Right renal pelvis (tissue), 4 donors: ENCODE measurements around the gene ADAMTS3. TPM values are rescaled to one million over a fixed set of nuclear protein-coding genes. Genes with fewer than 3 reads are reported as not detected.

Experiments used
- DNase-seq, 4 donors: peaks; one replicate each; pipeline ENCODE4 v3.0.0-alpha.2; 2013; ENCODE audit warnings: low read depth in 4 of 4, low spot score in 3 of 4, missing footprints in 1 of 4
- polyA plus RNA-seq, 4 donors: library from polyadenylated mRNA; unstranded; fragments of 120-200 nt; gene quantifications; one replicate each; pipeline ENCODE4 v1.2.1, GENCODE V29; 2013; ENCODE audit not compliant: insufficient read length in 4 of 4

ADAMTS3 gene
- polyA plus RNA-seq, 4 donors: 9.6 to 12.5 (median 9.8) TPM

DNA sequence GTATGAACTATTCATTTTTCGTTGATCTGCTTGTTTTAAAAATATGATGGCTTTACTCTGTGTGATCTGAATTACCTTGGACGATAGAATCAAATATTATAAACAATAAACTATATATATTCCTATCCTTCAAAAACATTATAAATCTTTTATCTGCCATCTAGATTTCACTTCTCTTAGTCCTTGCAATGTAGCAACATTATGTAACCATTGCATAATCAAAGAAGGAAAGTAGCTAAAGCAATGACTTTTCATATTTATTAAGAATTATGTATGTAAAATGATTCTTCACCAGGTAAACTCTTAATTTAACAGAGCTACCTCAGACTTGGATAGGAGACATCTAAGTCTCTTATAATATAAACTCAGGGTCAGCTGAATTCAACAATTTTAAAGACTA lies 210.5 kb downstream of the ADAMTS3 start:
- no peak for DNase-seq

DNA sequence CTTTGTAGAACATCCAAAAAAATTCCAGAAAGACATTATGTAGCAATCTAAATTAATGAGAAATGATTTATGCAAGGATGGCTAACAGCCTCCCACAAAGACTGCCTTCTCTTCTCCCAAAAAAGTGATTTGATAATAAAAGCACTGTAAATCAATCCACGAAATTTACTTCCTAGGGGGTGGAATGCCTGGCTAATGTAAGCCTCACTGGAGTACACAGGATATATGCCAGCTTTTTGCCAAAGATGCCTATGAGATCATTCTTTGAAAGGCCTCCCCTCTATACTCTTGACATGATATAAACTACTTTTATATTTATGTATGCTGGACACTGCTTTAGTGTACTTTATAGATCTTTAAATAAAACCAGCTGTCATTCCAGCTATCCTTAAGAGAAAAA lies 211.1 kb downstream of the ADAMTS3 start:
- no peak for DNase-seq

DNA sequence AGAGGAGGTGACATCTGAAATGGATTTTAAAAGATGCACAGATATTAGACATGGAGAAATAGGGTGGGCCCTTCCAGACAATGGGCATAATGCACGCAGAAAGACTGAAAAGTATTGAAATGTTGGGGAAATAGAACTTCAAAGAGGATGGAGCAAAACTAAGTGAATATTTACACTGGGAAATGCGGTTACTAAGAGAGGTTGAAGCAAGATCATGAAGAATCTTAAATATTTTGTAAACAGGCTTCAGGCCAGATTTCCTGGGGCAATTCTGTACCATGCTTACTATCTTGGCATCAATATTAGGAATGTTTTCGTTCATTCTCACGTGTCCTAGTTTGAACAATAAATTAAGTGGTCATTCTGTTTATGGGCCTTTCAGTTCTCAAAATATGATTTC lies 216.3 kb downstream of the ADAMTS3 start:
- DNase-seq: no peak

DNA sequence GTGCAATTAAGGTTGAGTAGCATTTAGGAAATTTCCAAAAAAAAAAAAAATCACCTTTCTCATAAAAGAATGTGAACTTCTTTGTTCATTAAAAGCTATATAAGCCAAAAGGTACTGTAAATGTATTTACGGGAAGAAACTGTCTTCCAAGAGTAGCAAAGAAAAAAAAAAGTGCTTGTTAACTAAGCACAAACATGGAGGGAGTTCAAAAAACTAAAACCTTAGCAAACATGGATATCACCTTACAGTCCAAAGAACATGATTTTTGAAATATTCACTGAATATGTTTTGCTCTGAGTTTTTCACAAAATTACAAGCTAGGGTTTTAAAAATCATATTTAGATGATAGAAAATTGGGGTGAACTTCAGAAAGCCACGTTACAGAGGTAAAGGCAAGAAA lies 217.5 kb downstream of the ADAMTS3 start:
- DNase-seq: no peak

DNA sequence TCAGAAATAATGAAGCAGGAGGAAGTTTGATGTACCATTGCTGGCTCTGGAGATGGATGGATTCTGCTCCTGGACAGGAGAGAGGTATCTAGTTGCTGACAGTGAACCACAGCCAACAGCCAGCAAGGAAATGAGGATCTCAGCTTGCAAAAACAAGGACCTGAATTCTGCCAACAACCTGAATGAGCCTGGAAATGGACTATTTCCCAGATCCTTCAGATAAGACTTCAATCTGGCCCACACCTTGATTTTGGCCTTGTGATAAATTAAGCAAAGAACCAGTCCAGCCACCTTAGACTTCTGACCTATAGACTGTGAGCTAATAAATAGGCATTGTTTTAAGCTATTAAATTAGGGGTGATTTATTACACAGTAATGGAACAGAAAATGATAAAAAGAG lies 220.3 kb downstream of the ADAMTS3 start:
- DNase-seq: no peak

DNA sequence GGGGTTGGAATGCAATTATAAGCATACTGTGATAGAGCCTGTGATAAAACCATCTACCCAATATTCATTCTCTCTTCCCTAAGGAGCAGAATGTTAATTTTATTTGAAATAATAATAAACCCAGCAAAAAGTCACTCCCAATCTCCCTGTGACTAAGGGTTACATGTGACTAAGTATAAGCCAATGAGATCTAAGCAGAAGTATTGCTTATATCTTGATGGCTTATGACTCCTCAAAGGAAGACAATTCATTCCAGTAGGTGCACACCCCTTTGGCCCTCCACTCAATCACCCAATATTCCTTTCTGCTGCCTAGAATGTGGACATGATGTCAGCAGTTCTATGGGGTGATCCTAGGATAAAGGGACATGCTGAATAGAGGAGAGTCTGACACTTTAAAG lies 224.6 kb downstream of the ADAMTS3 start:
- no peak for DNase-seq

DNA sequence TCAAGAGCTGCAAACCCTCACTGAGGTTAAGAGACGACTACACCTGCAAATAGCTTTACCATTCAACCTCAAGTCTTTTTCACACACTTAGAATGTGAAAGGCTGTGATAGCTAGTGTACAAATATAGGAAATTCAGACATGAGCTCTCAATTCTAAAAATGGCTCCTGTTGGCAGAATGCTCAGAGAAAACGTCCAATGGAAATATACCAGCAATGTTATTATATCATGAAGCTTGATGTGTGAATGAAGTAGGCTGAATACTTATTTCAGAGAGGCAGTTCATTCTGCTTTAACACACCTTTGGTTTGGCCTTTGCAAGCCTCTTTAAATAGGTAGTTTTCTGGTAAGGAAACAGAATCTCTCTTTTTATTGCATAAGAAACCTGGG lies 227.6 kb downstream of the ADAMTS3 start:
- no peak for DNase-seq

DNA sequence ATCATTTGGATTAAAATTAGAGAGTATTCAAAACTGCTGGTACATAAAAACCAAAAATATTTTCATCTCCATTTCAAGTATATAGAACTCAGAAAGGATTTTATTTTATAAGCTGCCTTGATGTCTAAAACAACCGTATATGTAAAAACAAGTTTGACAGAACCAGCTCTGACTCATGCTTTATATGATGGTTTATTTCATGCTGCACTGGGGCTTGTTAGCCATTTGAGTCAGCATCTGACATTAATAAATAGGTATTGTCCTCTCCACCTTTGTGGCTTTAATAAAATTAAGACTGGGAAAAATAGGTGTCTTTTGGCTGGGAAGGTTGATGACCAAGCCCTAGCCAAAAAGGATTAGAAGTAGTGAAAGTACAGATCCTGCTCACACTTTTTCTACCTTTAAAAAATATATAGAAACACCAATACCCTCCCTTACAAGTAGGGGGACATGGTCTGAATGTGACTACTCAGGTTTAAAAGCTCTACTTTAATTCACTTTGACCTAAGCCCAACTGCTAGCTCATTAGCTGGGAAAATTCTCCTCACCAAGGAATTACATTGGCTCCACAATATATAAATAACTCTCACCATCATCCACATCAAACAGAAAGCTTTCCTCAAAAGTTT lies 228.1 kb downstream of the ADAMTS3 start:
- no peak for DNase-seq

DNA sequence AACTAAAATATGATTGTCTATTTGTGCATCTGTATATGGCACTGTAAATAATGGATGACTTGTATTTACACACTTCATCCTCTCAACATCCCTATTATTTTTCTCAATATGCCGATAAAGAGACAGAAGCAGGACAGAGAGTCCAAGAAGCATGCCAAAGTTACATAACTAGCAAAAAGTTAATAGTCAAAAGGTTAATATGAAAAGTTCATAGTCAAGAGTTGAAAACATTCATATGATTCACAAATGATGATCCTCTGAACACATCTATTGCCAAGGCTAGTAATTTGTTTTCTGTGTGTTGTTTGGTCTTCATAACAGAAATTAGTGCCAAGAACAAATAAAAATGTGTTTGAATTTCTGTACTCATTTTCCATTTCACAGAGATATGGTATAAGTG lies 231.0 kb downstream of the ADAMTS3 start:
- no peak for DNase-seq

DNA sequence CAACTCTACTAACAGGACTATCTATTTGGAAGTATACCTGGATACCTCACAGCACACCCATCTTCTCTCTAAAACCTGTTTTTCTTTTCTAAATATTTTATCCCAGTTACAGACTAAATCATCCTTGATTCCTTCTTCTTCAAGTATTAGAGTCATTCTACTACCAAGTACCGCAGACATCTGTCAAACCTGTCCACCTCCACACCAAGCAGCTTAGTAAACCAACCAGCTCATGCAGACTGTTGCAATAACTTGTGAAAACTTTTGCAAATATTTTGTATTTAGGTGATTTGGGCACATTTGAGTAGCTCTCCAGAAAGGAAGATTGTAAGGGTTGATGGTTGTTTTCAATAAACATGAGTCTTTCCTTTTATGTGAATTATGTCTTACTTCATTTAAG lies 238.6 kb downstream of the ADAMTS3 start:
- no peak for DNase-seq

DNA sequence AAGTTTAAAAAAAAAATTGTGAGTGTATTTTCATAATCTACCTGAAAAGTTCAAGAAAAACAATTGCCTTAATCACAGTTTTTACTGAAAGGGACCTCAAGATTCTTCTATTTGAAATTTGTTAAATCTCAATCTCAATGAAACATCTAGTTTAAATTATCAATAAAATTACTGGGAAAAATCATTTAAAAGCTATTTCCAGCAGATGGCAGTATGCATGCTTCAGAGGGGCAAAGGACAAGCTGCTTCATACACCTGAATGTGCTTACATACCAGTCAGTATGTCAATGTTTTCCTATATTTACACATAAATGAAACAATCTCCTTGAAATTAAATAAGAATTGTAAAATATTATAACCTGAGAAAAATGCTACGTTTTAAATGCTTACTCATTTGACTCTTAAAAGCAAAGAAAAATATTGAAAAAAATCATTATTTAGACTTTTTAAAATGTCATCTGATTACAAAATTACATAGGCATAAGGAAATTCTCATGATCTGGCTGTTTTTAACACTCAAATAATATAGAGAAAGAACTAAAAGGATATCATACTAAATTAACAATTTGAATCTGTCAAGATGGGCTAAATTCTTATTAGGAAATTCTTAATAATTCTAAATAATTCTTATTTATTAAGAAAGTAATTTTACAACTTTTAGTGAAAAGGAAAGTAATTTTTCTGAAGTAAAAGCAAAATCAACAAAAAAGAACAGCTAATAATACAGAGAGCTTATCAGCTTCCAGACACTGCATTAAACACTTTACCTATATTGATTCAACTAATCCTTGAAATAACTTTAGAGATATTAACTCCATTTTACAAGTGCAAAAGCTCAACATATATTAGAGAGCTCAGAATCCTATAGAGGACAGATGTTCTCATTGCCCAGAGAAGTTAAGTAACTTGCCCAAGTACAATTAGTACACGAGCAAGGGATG lies 242.1 kb downstream of the ADAMTS3 start:
- no peak for DNase-seq

DNA sequence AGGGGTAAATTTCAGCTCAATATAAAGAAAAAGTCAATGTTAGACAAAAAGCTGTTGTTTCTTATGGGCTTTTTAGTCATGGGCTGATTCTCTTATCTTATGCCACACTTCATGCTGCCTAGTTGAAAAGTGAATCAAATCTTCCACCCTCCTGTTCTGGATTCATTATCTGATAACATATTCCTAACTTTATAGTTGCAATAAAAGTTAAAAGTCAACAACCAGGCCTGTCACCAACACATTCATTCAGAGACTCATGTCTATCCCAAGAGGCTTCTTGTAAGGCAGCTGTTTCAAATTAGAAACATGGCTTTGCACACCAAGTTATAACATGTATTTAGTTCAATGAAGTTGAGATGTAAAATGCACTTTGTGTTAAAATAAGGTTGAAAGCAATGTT lies 243.8 kb downstream of the ADAMTS3 start:
- DNase-seq: no peak

DNA sequence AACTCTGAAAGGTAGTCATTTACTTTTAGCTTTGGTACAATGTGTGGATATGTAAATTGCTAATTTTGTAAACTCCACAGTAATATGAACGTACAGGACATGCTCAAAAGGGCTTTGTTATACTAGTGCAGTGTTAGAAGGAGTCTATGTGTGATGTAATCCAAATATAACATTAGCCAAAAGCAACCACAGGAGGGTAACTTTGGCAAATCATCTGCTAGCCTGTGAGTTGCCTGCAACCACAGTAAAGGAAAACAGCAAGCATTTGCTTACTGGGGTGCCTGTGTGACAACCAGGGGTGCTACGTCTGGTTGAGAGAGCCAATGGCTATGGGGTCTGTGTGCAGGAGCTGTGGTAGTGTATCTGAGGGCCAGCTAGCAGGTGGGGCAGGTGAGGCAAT lies 245.8 kb downstream of the ADAMTS3 start:
- DNase-seq: no peak

DNA sequence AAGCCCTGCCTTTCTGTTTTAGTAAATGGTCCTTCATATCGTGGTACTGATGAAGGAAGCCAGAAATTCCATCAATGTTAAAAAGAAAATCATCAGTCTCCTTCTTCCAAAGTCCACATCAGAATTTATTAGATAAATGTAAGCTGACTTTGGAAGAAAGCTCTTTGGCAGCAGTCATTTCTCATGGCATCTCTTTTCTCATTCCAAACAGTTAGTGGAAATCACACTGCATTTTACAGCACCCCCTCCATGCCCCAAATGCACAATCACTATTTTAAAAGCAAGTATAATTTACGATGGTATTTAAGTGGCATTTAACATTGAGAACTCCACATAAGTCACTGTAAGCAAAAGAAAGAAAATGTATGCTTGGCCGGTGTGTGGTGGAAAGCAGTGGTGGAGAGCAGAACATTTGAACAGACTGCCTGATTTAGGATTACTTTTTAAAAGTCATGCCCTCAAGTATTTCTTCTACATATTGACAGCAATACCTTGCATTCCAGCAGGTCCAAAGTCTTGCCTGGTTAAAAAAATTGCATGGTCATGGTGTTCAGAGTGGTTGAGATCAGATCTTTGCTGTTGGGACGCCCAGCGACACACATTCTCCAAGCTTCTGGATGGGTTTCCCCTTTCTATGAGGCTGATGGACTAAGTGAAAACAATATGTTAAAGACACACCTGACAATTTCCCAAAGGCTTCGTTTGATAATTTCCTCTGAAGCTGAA lies 248.6 kb downstream of the ADAMTS3 start:
- DNase-seq: no peak

DNA sequence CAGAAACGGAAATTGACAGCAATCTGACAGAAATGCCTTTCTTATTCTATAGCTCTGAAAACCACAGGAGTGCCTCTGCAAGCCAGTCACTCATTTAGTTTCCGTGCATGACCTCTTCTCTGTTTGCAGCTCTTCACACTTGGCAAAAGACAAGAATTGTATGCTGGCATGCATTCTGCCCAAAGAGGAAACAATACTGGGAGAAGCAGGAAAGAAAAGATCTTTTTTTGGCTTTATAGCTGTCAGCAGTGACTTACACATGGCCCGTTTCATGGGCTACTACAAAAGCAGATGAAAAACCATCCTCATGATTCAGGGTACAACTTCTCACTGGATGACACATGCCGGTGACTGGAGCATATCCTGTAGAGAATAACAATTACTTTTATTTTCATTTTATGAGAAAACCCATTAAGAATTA lies 249.4 kb downstream of the ADAMTS3 start:
- no peak for DNase-seq

DNA sequence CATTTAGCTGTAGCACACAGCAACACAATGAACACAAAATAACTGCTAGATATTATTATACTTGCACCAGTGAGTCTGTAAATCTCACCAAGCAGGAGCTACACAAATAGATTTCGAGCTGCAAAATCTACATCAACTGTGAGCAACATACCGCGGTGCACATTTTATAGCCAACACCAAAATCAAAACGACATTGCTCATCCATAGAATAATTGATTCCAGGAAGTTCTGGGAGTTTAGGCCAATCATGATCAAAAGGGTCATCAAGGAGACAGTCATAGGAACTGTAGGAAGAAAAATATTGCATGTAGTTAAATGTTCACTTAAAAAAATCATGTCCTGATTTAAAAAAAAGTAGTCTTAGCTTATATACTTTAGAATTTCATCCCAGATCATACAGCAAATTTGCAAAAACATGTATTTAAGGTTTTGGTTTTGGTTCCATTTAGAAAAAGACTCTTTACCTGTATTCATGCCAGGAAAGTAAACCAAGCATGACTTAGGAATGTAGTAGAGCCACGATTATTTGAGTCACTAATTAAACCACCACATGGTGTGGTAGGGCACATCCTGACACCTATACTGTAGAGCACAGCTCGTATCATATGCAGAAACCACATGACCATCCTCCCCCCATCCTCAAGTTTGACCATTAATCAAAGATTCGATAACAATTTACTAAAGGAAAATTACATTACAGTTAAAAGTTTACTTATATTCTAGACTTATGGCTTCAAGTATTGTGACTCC lies 250.4 kb downstream of the ADAMTS3 start:
- DNase-seq: no peak

DNA sequence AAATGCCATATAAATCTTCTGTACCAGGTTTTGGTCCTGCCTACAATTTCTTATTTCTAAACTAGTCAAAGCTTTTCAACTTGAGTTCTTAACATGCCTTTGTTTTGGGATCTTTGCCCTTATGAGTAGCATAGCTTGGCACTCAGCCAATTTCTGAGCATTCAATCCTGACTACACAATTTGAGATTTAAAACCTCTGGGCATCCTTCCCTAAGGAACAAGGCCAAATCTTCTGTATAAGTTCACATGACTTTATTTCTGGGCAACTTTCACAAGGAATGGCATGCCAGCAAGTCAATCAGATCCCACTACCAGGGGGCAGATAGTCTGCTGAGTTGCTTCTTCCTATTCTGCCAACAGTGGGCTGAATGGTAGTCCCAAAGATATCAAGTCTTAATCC lies 254.2 kb downstream of the ADAMTS3 start:
- peak in 1 of 4 donors; percentile 27 for DNase-seq

DNA sequence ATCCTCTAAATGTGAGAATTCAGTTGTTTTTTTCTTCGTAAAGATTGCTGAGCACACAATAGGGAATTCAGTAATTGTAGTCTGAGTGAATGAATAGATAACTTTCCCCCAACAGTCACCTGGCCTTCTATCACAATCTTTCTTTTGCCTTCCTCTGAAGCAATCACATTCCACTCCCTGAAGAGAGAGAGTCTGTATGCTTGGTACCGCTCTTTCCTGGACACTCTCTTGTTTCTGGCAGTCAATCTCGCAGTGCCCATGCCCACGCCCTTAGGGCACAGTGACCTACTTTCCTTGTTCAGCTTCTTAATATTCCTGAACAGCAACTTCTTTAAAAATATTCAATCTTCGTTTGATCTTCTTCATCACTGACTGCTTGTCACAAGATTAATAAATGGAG lies 255.9 kb downstream of the ADAMTS3 start:
- DNase-seq: no peak

DNA sequence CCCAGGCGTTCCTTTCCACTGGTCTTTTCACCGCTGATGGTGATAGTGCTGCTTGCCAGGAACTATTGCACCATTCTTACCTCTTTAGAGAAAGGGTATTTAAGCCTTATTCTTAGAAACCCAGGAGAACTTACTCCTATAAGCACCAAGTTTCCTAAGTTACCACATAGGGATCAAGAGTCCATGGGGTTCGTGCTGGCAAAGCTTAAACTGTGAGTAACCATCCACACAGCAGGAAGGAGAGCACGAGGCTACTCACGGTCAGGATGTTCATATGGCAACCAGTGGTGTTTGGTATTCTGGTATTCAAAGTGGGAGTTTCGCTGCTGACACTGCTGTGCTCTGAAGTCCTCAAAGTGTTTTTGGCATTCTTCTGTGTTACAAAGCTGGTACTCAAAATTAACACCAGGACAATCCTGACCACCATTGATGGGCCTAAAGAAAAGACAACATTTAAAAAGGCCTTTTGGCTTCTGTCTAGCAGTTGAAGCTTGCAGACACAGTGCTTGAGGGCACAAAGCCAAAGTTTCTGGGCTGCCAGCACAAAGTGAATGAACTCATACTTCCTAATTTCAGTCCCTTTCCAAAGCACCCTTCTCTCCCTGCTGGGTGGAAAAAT lies 256.9 kb downstream of the ADAMTS3 start:
- no peak for DNase-seq

DNA sequence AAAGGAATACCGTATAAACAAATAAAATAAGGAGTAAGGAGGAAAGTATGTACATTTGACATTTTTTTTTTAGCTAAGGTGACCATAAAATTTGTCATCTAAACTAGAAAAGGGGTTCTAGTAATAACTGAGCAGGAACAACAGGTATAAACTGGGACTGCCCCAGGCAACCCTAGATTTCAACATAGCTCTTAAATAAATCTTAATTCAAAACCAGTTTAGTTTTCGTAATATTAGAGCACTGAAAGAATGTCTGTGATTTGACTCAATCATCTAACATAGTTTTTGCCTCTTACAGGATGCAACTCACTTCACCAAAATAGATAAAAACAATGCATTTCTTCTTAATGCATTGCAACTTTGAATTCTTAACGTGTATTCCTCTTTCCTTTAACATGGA lies 257.7 kb downstream of the ADAMTS3 start:
- DNase-seq: no peak
